ENCODE results near the gene SH3RF3. TPM values are rescaled to one million over a fixed set of nuclear protein-coding genes. Genes with fewer than 3 reads are reported as not detected.

Gene SH3RF3
- total RNA-seq, 2 experiments from 2014 or later: 0.05 to 0.06 TPM

- ATAC-seq (no peak), DNase-seq (no peak)
- no peaks in the 10 kb centered on the region for H3K9me3 Mint-ChIP-seq (ENCODE audit: low read depth)
- CTCF ChIA-PET: no interaction called here
- no peaks in the 10 kb centered on the region for H3K4me1 Mint-ChIP-seq
- no peaks in the 10 kb centered on the region for H3K36me3 Mint-ChIP-seq
- H3K27ac Mint-ChIP-seq: no peak overlapping the region
- H3K4me3 Mint-ChIP-seq: no peak overlapping the region
- peaks cover 5% of the 10 kb centered on the region for H3K27me3 Mint-ChIP-seq
Observed at GRCh38 chr2:109265369-109265768, 136.4 kb downstream of the SH3RF3 start.

- Mint-ChIP-seq H3K36me3 (no peaks in the 10 kb centered on the region), H3K27me3 (peaks cover 5% of the 10 kb centered on the region), H3K27ac (no peak overlapping the region), H3K4me1 (no peaks in the 10 kb centered on the region), H3K4me3 (no peak overlapping the region), H3K9me3 (ENCODE audit: low read depth) (no peaks in the 10 kb centered on the region)
- DNase-seq: no peak
- CTCF ChIA-PET: no interaction called here
- ATAC-seq: no peak
Observed at GRCh38 chr2:109265953-109266352, 136.9 kb downstream of the SH3RF3 start.

GRCh38 chr2:109266496-109266895 is 137.5 kb downstream of the SH3RF3 start:
- no peak overlapping the region for H3K4me3 Mint-ChIP-seq
- no peaks in the 10 kb centered on the region for H3K36me3 Mint-ChIP-seq
- no peak for DNase-seq
- H3K9me3 Mint-ChIP-seq (ENCODE audit: low read depth): no peaks in the 10 kb centered on the region
- H3K27ac Mint-ChIP-seq: no peak overlapping the region
- ATAC-seq: no peak
- H3K27me3 Mint-ChIP-seq: peaks cover 5% of the 10 kb centered on the region
- no peaks in the 10 kb centered on the region for H3K4me1 Mint-ChIP-seq
- CTCF ChIA-PET: no interaction called here

- DNase-seq (no peak), ATAC-seq (no peak)
- Mint-ChIP-seq H3K4me3 (no peak overlapping the region), H3K9me3 (ENCODE audit: low read depth) (no peaks in the 10 kb centered on the region), H3K36me3 (no peaks in the 10 kb centered on the region), H3K27ac (no peak overlapping the region), H3K27me3 (peaks cover 5% of the 10 kb centered on the region), H3K4me1 (no peaks in the 10 kb centered on the region)
- CTCF ChIA-PET: no interaction called here
Observed at GRCh38 chr2:109266998-109267854, 138.2 kb downstream of the SH3RF3 start.

- H3K36me3 Mint-ChIP-seq: no peaks in the 10 kb centered on the region
- peaks cover 5% of the 10 kb centered on the region for H3K27me3 Mint-ChIP-seq
- H3K9me3 Mint-ChIP-seq (ENCODE audit: low read depth): no peaks in the 10 kb centered on the region
- no peak overlapping the region for H3K27ac Mint-ChIP-seq
- H3K4me3 Mint-ChIP-seq: no peak overlapping the region
- ATAC-seq: no peak
- CTCF ChIA-PET: interaction anchor here (1.3 kb wide), 1 partner anchor 241 kb away, joined by 3 read pairs; no protein-coding TSS in a partner anchor
- no peaks in the 10 kb centered on the region for H3K4me1 Mint-ChIP-seq
- no peak for DNase-seq
Observed at GRCh38 chr2:109268916-109269315, 139.9 kb downstream of the SH3RF3 start.

GRCh38 chr2:109269706-109270504 is 140.9 kb downstream of the SH3RF3 start:
- no peak overlapping the region for H3K27ac Mint-ChIP-seq
- ATAC-seq (no peak), DNase-seq (no peak)
- H3K4me1 Mint-ChIP-seq: no peaks in the 10 kb centered on the region
- CTCF ChIA-PET: interaction anchor here (1.3 kb wide), 1 partner anchor 240 kb away, joined by 3 read pairs; no protein-coding TSS in a partner anchor
- no peaks in the 10 kb centered on the region for H3K36me3 Mint-ChIP-seq
- no peaks in the 10 kb centered on the region for H3K9me3 Mint-ChIP-seq (ENCODE audit: low read depth)
- H3K27me3 Mint-ChIP-seq: peaks cover 8% of the 10 kb centered on the region
- no peak overlapping the region for H3K4me3 Mint-ChIP-seq

GRCh38 chr2:109270505-109271312 is 141.7 kb downstream of the SH3RF3 start:
- Mint-ChIP-seq H3K27me3 (peaks cover 13% of the 10 kb centered on the region), H3K27ac (no peak overlapping the region), H3K36me3 (no peaks in the 10 kb centered on the region), H3K9me3 (ENCODE audit: low read depth) (no peaks in the 10 kb centered on the region), H3K4me3 (no peak overlapping the region), H3K4me1 (no peaks in the 10 kb centered on the region)
- DNase-seq: no peak
- ATAC-seq: no peak
- CTCF ChIA-PET: no interaction called here

- Mint-ChIP-seq H3K36me3 (no peaks in the 10 kb centered on the region), H3K27ac (no peak overlapping the region), H3K4me3 (no peak overlapping the region), H3K9me3 (ENCODE audit: low read depth) (no peaks in the 10 kb centered on the region), H3K4me1 (no peaks in the 10 kb centered on the region), H3K27me3 (peaks cover 11% of the 10 kb centered on the region)
- DNase-seq: no peak
- no peak for ATAC-seq
- CTCF ChIA-PET: no interaction called here
Observed at GRCh38 chr2:109271920-109272319, 142.9 kb downstream of the SH3RF3 start.

- Mint-ChIP-seq H3K36me3 (no peaks in the 10 kb centered on the region), H3K4me1 (no peaks in the 10 kb centered on the region), H3K27ac (no peak overlapping the region), H3K4me3 (no peak overlapping the region), H3K9me3 (ENCODE audit: low read depth) (no peaks in the 10 kb centered on the region), H3K27me3 (peaks cover 11% of the 10 kb centered on the region)
- DNase-seq (no peak), ATAC-seq (no peak)
- CTCF ChIA-PET: no interaction called here
Observed at GRCh38 chr2:109272461-109272860, 143.5 kb downstream of the SH3RF3 start.

GRCh38 chr2:109275120-109276012 is 146.4 kb downstream of the SH3RF3 start:
- H3K4me3 Mint-ChIP-seq: no peak overlapping the region
- peaks cover 11% of the 10 kb centered on the region for H3K27me3 Mint-ChIP-seq
- CTCF ChIA-PET: no interaction called here
- DNase-seq (no peak), ATAC-seq (no peak)
- H3K9me3 Mint-ChIP-seq (ENCODE audit: low read depth): no peaks in the 10 kb centered on the region
- no peak overlapping the region for H3K27ac Mint-ChIP-seq
- no peaks in the 10 kb centered on the region for H3K4me1 Mint-ChIP-seq
- no peaks in the 10 kb centered on the region for H3K36me3 Mint-ChIP-seq

- Mint-ChIP-seq H3K36me3 (no peaks in the 10 kb centered on the region), H3K4me3 (no peak overlapping the region), H3K4me1 (no peaks in the 10 kb centered on the region), H3K27me3 (peaks cover 11% of the 10 kb centered on the region), H3K9me3 (ENCODE audit: low read depth) (no peaks in the 10 kb centered on the region), H3K27ac (no peak overlapping the region)
- CTCF ChIA-PET: no interaction called here
- DNase-seq (no peak), ATAC-seq (no peak)
Observed at GRCh38 chr2:109277406-109277805, 148.4 kb downstream of the SH3RF3 start.

- Mint-ChIP-seq H3K4me1 (no peaks in the 10 kb centered on the region), H3K27me3 (peaks cover 10% of the 10 kb centered on the region), H3K36me3 (no peaks in the 10 kb centered on the region), H3K27ac (no peak overlapping the region), H3K9me3 (ENCODE audit: low read depth) (no peaks in the 10 kb centered on the region), H3K4me3 (no peak overlapping the region)
- DNase-seq: no peak
- no peak for ATAC-seq
- CTCF ChIA-PET: no interaction called here
Observed at GRCh38 chr2:109279243-109279860, 150.3 kb downstream of the SH3RF3 start.
